Spleen (tissue), 7 donors: Measurements from ENCODE around the gene COG7.

Experiments
- CTCF ChIP-seq, 11 experiments: fragments of 200-600 bp in 7 of 11; fragments of 450-650 bp in 4 of 11; sonication (generic) in 4 of 11; IDR thresholded peaks in 8 of 11; conservative IDR thresholded peaks in 3 of 11; 1 replicate in 7 of 11; 2 replicates in 4 of 11; pipeline versions ENCODE4 v1.4.0 to v1.8.0; 2016 to 2021; ENCODE audit warnings: antibody characterized with exemption in 11 of 11, inconsistent platforms in 4 of 11, mild to moderate bottlenecking in 1 of 11
- POLR2A ChIP-seq, 3 donors: fragments of 450-650 bp; IDR thresholded peaks; one replicate each; pipeline ENCODE4 v1.5.1; 2017; ENCODE audit warnings: antibody characterized with exemption in 3 of 3, mild to moderate bottlenecking in 1 of 3
- donor health status: DM: no; HTN: no; CAD: no; lungs with moderate emphysema.
- donor health status: DM: no; HTN: no; CAD: no.
- donor health status: DM: no; HTN: no; CAD: no.

DNA sequence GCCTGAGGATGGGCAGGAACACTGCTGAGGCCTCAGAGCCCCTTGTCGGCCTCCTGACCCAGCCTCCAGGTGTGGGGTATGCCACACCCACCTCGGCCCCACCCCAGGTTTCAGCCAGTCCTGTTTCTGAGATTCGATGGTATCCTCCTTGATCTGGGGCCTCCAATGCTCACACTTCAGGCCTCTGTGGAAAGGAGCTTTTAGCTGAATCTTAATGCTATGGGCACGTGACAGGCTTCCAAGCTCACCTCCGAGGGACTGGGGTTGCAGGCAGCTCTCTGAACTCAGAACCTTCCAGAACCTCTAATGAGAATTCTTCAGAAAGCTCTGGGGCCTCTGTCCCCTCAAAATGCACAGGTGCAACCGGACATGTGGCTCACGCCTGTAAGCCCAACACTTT lies 96.0 kb downstream of the COG7 start:
- TF ChIP-seq POLR2A (IDR thresholded peaks at IDR 0.05) (no peak), CTCF (IDR thresholded peaks at IDR 0.05 in 8 of 11, conservative IDR thresholded peaks at IDR 0.05 in 3 of 11) (no peak)
